RWPE2 (cell line): ENCODE data around the gene ENAH.

ENCODE experiments used
- ATAC-seq: fragments of 200-7000 bp; cut with Tn5 transposase; 3 replicates; pipeline ENCODE4 v1.9.1; 2021; ENCODE audit warnings: low read depth
- DNase-seq: peaks from one replicate; pipeline ENCODE4 v3.0.0-alpha.2; 2020; ENCODE audit warnings: low spot score
- H3K27ac ChIP-seq: fragments of 450-650 bp; 2 replicates; pipeline ENCODE4 v1.5.1; 2017; ENCODE audit warnings: mild to moderate bottlenecking; ENCODE audit not compliant: poor library complexity, severe bottlenecking
- H3K27me3 ChIP-seq: fragments of 250-450 bp; sonication (Bioruptor Pico); 2 replicates; pipeline ENCODE4 v1.5.1; 2021; ENCODE audit warnings: mild to moderate bottlenecking, moderate library complexity; ENCODE audit not compliant: insufficient read depth, poor library complexity, severe bottlenecking
- H3K36me3 ChIP-seq: fragments of 250-450 bp; sonication (Bioruptor Pico); 2 replicates; pipeline ENCODE4 v1.5.1; 2020; ENCODE audit warnings: low read depth, mild to moderate bottlenecking, moderate library complexity
- H3K4me1 ChIP-seq: fragments of 250-450 bp; sonication (Bioruptor Pico); 2 replicates; pipeline ENCODE4 v1.5.1; 2021; ENCODE audit warnings: mild to moderate bottlenecking, moderate library complexity; ENCODE audit not compliant: insufficient read depth, poor library complexity, severe bottlenecking
- H3K4me3 ChIP-seq: fragments of 250-450 bp; sonication (Bioruptor Pico); 2 replicates; pipeline ENCODE4 v1.5.1; 2021; ENCODE audit warnings: mild to moderate bottlenecking, moderate library complexity; ENCODE audit not compliant: severe bottlenecking
- H3K9me3 ChIP-seq: fragments of 250-450 bp; sonication (Bioruptor Pico); 2 replicates; pipeline ENCODE4 v1.5.1; 2021; ENCODE audit warnings: mild to moderate bottlenecking, moderate library complexity; ENCODE audit not compliant: severe bottlenecking
- CTCF ChIP-seq: fragments of 450-650 bp; IDR thresholded peaks from one replicate; pipeline ENCODE4 v1.5.1; 2017; ENCODE audit warnings: mild to moderate bottlenecking, moderate library complexity; ENCODE audit not compliant: poor library complexity, severe bottlenecking

ENAH gene

GRCh38 chr1:225645194-225645895 lies 7.6 kb downstream of the ENAH start:
- no peak for ATAC-seq
- Histone ChIP-seq H3K4me1 (no peaks in the 10 kb centered on the region), H3K27me3 (no peaks in the 10 kb centered on the region)

GRCh38 chr1:225644666-225645065 lies 8.3 kb downstream of the ENAH start:
- Histone ChIP-seq H3K4me1 (no peaks in the 10 kb centered on the region), H3K4me3 (no peak overlapping the region), H3K27me3 (no peaks in the 10 kb centered on the region), H3K9me3 (no peaks in the 10 kb centered on the region), H3K27ac (no peak overlapping the region), H3K36me3 (no peaks in the 10 kb centered on the region)
- DNase-seq (no peak), ATAC-seq (no peak)
- no peak for TF ChIP-seq CTCF

More at GRCh38 chr1:225645194-225645895, 7.6 kb downstream of the ENAH start:
- Histone ChIP-seq H3K9me3 (no peaks in the 10 kb centered on the region), H3K36me3 (no peaks in the 10 kb centered on the region), H3K4me3 (no peak overlapping the region), H3K27ac (no peak overlapping the region)
- no peak for DNase-seq
- no peak for TF ChIP-seq CTCF

- no peak for DNase-seq
- no peaks in the 10 kb centered on the region for H3K9me3 ChIP-seq
- no peaks in the 10 kb centered on the region for H3K36me3 ChIP-seq
- H3K4me1 ChIP-seq, result no peaks in the 10 kb centered on the region
- no peak overlapping the region for H3K4me3 ChIP-seq
- H3K27ac ChIP-seq, result no peak overlapping the region
- no peak for TF ChIP-seq CTCF
- H3K27me3 ChIP-seq, result no peaks in the 10 kb centered on the region
- no peak; the same call in 2 of the 3 replicates for ATAC-seq
Measured at GRCh38 chr1:225642177-225642576, 10.7 kb downstream of the ENAH start.

GRCh38 chr1:225638853-225639252 lies 14.1 kb downstream of the ENAH start:
- no peak overlapping the region for H3K27ac ChIP-seq
- no peaks in the 10 kb centered on the region for H3K9me3 ChIP-seq

More at GRCh38 chr1:225638853-225639252, 14.1 kb downstream of the ENAH start:
- no peak for DNase-seq
- no peak for ATAC-seq
- H3K4me3 ChIP-seq, result no peak overlapping the region
- TF ChIP-seq CTCF, result no peak
- H3K36me3 ChIP-seq, result no peaks in the 10 kb centered on the region
- no peaks in the 10 kb centered on the region for H3K27me3 ChIP-seq
- H3K4me1 ChIP-seq, result no peaks in the 10 kb centered on the region
